NT2/D1 (cell line): ENCODE data around the gene AHRR.
"Not testable (repeated sequence)": the region's sequence is repeated elsewhere in the genome, so short reads cannot be mapped to it uniquely, and the experiment has no call there.

Experiments used
- SUZ12 ChIP-seq: IDR thresholded peaks from 2 replicates; pipeline ENCODE4 v1.6.1; 2011; ENCODE audit not compliant: insufficient read length, insufficient read depth; ENCODE audit errors: extremely low read depth
- YY1 ChIP-seq: IDR thresholded peaks from 2 replicates; pipeline ENCODE4 v1.6.1; 2011; ENCODE audit not compliant: insufficient read length, insufficient read depth
- ZNF274 ChIP-seq: IDR thresholded peaks from 2 replicates; pipeline ENCODE4 v1.6.1; 2011; ENCODE audit warnings: mild to moderate bottlenecking, low read depth, low read length

- not testable (repeated sequence) for TF ChIP-seq YY1, ZNF274, SUZ12
Measured at GRCh38 chr5:414991-415927, 93.7 kb downstream of the AHRR start.
